ENCODE results near the gene CPT2.

DNA sequence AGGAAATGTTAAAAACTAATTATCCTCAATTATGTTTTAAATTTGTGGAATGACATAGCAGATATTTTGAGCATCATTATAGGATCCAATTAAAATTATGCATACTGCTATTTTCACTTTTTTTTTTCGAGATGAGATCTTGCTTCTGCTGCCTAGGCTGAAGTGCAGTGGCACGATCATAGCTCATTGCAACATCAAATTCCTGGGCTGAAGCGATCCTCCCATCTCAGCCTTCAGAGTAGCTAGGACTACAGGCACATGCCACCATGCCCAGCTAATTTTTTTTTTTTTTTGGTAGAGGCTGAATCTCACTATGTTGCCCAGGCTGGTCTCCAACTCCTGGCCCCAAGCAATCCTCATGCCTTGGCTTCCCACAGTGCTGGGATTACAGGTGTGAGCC is 42.9 kb upstream of the CPT2 start:
- TF ChIP-seq, protein P1, sequence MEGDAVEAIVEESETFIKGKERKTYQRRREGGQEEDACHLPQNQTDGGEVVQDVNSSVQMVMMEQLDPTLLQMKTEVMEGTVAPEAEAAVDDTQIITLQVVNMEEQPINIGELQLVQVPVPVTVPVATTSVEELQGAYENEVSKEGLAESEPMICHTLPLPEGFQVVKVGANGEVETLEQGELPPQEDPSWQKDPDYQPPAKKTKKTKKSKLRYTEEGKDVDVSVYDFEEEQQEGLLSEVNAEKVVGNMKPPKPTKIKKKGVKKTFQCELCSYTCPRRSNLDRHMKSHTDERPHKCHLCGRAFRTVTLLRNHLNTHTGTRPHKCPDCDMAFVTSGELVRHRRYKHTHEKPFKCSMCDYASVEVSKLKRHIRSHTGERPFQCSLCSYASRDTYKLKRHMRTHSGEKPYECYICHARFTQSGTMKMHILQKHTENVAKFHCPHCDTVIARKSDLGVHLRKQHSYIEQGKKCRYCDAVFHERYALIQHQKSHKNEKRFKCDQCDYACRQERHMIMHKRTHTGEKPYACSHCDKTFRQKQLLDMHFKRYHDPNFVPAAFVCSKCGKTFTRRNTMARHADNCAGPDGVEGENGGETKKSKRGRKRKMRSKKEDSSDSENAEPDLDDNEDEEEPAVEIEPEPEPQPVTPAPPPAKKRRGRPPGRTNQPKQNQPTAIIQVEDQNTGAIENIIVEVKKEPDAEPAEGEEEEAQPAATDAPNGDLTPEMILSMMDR (IDR thresholded peaks at IDR 0.05): no peak
- TF ChIP-seq POLR2A (IDR thresholded peaks at IDR 0.05): no peak
- no peak for TF ChIP-seq POLR2AphosphoS5 (IDR thresholded peaks at IDR 0.05)
